HG03354 (cell line): ENCODE results near the gene IFNG.

ENCODE experiments used
- ATAC-seq: cut with Tn5 transposase; IDR thresholded peaks from one replicate; pipeline ENCODE4 v1.9.1; 2021; ENCODE audit warnings: mild to moderate bottlenecking; ENCODE audit not compliant: unreplicated experiment, poor library complexity, severe bottlenecking

Gene IFNG

GRCh38 chr12:68170726-68171125, 11.2 kb upstream of the IFNG start:
- no peak for ATAC-seq

GRCh38 chr12:68169213-68169889, 9.8 kb upstream of the IFNG start:
- no peak for ATAC-seq

- no peak for ATAC-seq
Observed at GRCh38 chr12:68166317-68166831, 6.8 kb upstream of the IFNG start.

GRCh38 chr12:68163560-68164081, 4.1 kb upstream of the IFNG start:
- ATAC-seq: peak; percentile 57

GRCh38 chr12:68162374-68162773, 2.8 kb upstream of the IFNG start:
- ATAC-seq: no peak

GRCh38 chr12:68158432-68158831, 1.1 kb downstream of the IFNG start:
- no peak for ATAC-seq

GRCh38 chr12:68157380-68157779, 2.2 kb downstream of the IFNG start:
- ATAC-seq: no peak

- no peak for ATAC-seq
Observed at GRCh38 chr12:68156636-68157035, 2.9 kb downstream of the IFNG start.

- ATAC-seq: no peak
Observed at GRCh38 chr12:68154779-68155178, 4.8 kb downstream of the IFNG start.

- no peak for ATAC-seq
Observed at GRCh38 chr12:68148261-68148951, 11.1 kb downstream of the IFNG start.

GRCh38 chr12:68140556-68140955, 19.0 kb downstream of the IFNG start:
- ATAC-seq: no peak

- no peak for ATAC-seq
Observed at GRCh38 chr12:68139941-68140340, 19.6 kb downstream of the IFNG start.

GRCh38 chr12:68139001-68139400, 20.5 kb downstream of the IFNG start:
- ATAC-seq: no peak

GRCh38 chr12:68138480-68138879, 21.1 kb downstream of the IFNG start:
- ATAC-seq: no peak

- ATAC-seq: no peak
Observed at GRCh38 chr12:68137335-68137830, 22.2 kb downstream of the IFNG start.

- ATAC-seq: no peak
Observed at GRCh38 chr12:68135520-68135919, 24.0 kb downstream of the IFNG start.

GRCh38 chr12:68131867-68132414, 27.6 kb downstream of the IFNG start:
- no peak for ATAC-seq

- ATAC-seq: no peak
Observed at GRCh38 chr12:68129979-68130378, 29.6 kb downstream of the IFNG start.

GRCh38 chr12:68122236-68122920, 37.2 kb downstream of the IFNG start:
- ATAC-seq: no peak

GRCh38 chr12:68121143-68121542, 38.4 kb downstream of the IFNG start:
- no peak for ATAC-seq
